T-helper 1 cell treated with Interleukin-12 subunit alpha and Interleukin-12 subunit beta and Interleukin-4 antibody, amounts not matched to agents 30 ng/mL and 1 ng/mL, for 36 hours (primary cell): Measurements from ENCODE around the gene LRRC63. TPM values are rescaled to one million over a fixed set of nuclear protein-coding genes. Genes with fewer than 3 reads are reported as not detected.

Experiments used
- intact Hi-C: fragments of 100-400 bp; cut with micrococcal nuclease; formaldehyde crosslinking; loops from one replicate; pipeline ENCODE4 v1.15.1; 2024
- total RNA-seq: library from RNA; stranded (reverse); gene quantifications from 2 replicates; pipeline ENCODE4 v1.2.3, GENCODE V29; 2022

The LRRC63 gene
- total RNA-seq, 1 donor from 2014 or later, result 0.39 TPM

GRCh38 chr13:46179969-46180763 is 31.6 kb upstream of the LRRC63 start:
- intact Hi-C loops, result loop anchor here (5.0 to 10.0 kb wide), 7 partner anchors 572 to 1413 kb away; partner anchors contain the start of genes ESD, GPALPP1, NUFIP1 and SLC25A30

GRCh38 chr13:46181377-46181839 is 30.3 kb upstream of the LRRC63 start:
- intact Hi-C loops, result loop anchor here (5.0 kb wide), 5 partner anchors 571 to 1414 kb away; partner anchors contain the start of genes GPALPP1, NUFIP1 and SLC25A30

- intact Hi-C loops, result loop anchor here (1.0 to 5.0 kb wide), 10 partner anchors 10 to 1415 kb away; partner anchors contain the start of genes GPALPP1, NUFIP1, SLC25A30 and TPT1
Measured at GRCh38 chr13:46181840-46182490, 29.8 kb upstream of the LRRC63 start, which contains the start of gene LCP1. Gene LCP1 (minus strand): TSS chr13:46182177. CDS start chr13:46159662, 22,515 bp downstream.

- intact Hi-C loops, result loop anchor here (1.0 to 5.0 kb wide), 10 partner anchors 10 to 1415 kb away; partner anchors contain the start of genes GPALPP1, NUFIP1, SLC25A30 and TPT1
Measured at GRCh38 chr13:46182491-46182877, 29.2 kb upstream of the LRRC63 start.

GRCh38 chr13:46183018-46183946 is 28.4 kb upstream of the LRRC63 start:
- intact Hi-C loops, result loop anchor here (5.0 kb wide), 5 partner anchors 569 to 1416 kb away; partner anchors contain the start of genes GPALPP1, NUFIP1 and SLC25A30

GRCh38 chr13:46184277-46184699 is 27.4 kb upstream of the LRRC63 start:
- intact Hi-C loops, result loop anchor here (1.0 to 5.0 kb wide), 12 partner anchors 18 to 1417 kb away; partner anchors contain the start of genes GPALPP1, LRRC63, NUFIP1 and SLC25A30

GRCh38 chr13:46185634-46186033 is 26.1 kb upstream of the LRRC63 start:
- intact Hi-C loops, result no loop called here

- intact Hi-C loops, result no loop called here
Measured at GRCh38 chr13:46192412-46192811, 19.3 kb upstream of the LRRC63 start.

- intact Hi-C loops, result no loop called here
Measured at GRCh38 chr13:46195016-46195415, 16.7 kb upstream of the LRRC63 start.

- intact Hi-C loops, result no loop called here
Measured at GRCh38 chr13:46197299-46198048, 14.3 kb upstream of the LRRC63 start.

GRCh38 chr13:46198696-46199193 is 13.0 kb upstream of the LRRC63 start:
- intact Hi-C loops, result no loop called here

GRCh38 chr13:46202188-46202795 is 9.4 kb upstream of the LRRC63 start:
- intact Hi-C loops, result loop anchor here (1.0 kb wide), 2 partner anchors 9 to 18 kb away; partner anchors contain the start of gene LRRC63

- intact Hi-C loops, result loop anchor here (1.0 kb wide), 2 partner anchors 8 to 19 kb away; partner anchors contain the start of gene LRRC63
Measured at GRCh38 chr13:46202966-46203365, 8.8 kb upstream of the LRRC63 start.

- intact Hi-C loops, result no loop called here
Measured at GRCh38 chr13:46206143-46206542, 5.6 kb upstream of the LRRC63 start.

GRCh38 chr13:46207828-46208227 is 3.9 kb upstream of the LRRC63 start:
- intact Hi-C loops, result no loop called here

GRCh38 chr13:46210362-46211083 is 1.2 kb upstream of the LRRC63 start:
- intact Hi-C loops, result loop anchor here (1.0 to 10.0 kb wide), 10 partner anchors 8 to 746 kb away; partner anchors contain the start of genes COG3 and ZC3H13

- intact Hi-C loops, result loop anchor here (1.0 to 10.0 kb wide), 9 partner anchors 9 to 747 kb away; partner anchors contain the start of genes COG3 and ZC3H13
Measured at GRCh38 chr13:46211116-46211482, 629 bp upstream of the LRRC63 start.

GRCh38 chr13:46213242-46213641 is 1.5 kb downstream of the LRRC63 start:
- intact Hi-C loops, result loop anchor here (2.0 to 10.0 kb wide), 2 partner anchors 452 to 584 kb away; partner anchors contain the start of gene ESD
